GM19193 (cell line): ENCODE data around the gene HEATR9.

ENCODE experiments used
- POLR2A ChIP-seq: IDR thresholded peaks from 4 replicates; pipeline ENCODE4 v1.6.1; 2011; ENCODE audit not compliant: insufficient read depth, insufficient read length; ENCODE audit errors: extremely low read depth

The HEATR9 gene

GRCh38 chr17:35878361-35878760 lies 9.7 kb upstream of the HEATR9 start:
- no peak for TF ChIP-seq POLR2A

GRCh38 chr17:35877345-35878029 lies 8.8 kb upstream of the HEATR9 start:
- TF ChIP-seq POLR2A: no peak

DNA sequence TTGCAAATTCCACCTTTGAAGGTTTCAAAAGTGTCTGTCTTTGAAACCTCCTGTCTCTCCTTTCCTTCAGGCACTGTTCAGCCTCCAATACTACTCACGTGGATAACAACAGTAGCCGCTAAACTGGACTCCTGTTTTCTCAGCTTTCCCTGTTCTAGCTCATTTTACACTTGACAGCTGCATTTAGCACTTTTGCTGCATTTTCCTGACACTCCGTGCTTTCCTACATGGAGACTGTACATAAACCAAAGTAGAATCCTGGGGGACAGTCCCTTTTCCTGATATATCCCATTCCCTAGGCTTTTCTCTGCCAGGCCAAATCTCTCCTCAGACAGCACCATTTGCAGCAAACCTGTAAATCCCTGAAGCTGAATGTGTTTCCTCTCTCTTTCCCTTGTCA lies 7.8 kb upstream of the HEATR9 start:
- TF ChIP-seq POLR2A: no peak

DNA sequence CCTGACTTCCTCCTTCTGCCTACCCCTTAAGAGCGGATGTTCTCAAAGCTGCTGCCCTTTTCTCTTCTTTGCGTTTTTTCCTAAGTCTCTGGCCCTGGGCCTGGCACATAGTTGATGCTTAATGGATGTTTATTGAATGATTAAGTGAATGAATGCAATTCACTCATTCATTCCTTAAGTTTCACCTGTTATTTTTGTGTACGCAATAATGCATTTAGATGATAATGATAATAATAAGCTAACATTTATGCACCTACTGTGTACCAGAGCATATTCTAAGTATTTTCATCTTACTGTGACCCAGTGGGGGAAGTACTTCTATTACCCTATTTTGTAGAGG lies 7.1 kb upstream of the HEATR9 start:
- no peak for TF ChIP-seq POLR2A

- TF ChIP-seq POLR2A: no peak
Observed at GRCh38 chr17:35875072-35875799, 6.5 kb upstream of the HEATR9 start.

DNA sequence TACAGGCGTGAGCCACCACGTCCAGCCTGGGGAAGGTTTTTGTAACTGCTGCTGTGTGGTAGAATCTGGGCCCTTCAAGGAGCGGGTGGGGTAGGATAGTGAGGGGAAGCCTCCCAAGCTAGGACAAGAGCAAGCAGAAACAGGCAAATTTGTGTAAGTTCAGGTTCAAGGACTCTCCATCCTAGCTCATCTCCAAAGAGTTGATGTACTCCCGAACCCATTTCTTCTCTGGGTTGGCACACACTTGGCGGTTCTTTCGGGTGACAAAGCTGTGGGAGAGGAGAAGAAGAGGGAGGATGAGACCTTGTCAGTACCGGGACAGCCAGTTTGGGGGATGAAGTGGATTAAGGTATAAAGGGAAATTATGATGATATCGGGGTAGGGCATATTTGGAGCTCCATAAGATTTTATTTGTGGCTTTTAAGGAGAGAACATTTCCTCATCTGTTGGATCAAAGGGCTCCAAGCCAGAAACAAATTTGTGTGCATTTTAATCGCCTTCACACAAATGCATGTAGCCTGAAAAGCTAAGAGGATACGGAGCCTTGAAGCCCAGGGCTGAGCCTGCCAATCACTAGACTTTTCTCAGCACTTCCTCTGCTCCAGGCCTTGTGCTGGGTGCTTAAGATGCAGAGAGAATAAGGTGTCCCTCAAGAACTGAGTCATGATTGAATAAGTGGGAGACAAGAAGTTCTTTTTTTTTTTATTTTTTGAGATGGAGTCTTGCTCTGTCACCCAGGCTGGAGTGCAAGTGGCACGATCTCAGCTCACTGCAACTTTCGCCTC lies 3.7 kb upstream of the HEATR9 start:
- no peak for TF ChIP-seq POLR2A

DNA sequence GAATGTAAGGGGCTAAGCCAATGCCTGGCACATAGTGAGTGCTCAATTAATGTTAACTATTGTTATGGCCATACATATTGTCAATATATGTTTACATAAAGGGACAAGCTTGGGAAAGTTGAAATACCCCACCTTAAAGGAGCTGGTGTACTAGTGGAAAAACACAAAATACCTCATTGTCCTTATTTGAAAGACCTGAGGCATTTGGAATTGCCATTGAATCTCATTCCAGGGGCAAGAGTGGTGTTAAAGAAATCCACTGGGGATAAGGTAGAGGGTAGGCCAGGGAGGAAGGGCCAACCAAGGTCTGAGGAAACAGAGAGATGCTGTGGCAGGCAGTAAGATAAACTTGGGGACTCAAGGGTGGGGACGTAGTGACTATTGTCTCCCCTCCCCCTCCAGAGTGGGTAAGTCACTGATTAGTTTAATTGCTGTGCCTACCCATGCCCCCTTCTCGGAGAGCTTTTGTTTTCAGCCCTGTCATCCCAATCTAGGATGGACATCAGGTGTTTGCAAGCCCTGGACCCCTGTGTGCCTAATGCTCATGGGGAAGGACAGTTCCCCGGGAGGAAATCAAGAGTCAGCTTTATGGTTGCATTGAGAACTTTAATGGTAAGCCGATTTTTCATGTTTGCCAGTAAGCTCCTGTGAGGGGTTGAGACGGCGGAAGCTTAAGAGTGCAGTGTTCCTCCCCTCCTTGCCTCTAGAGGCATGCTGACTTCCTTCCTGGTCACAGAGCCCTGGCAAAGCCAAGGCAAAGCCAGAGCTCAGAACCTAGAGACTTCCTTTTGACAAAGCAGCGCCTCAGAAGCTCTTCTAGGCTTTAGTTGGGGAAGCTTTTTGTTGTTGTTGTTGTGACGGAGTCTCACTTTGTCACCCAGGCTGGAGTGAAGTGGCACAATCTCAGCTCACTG lies 2.5 kb upstream of the HEATR9 start:
- no peak for TF ChIP-seq POLR2A

DNA sequence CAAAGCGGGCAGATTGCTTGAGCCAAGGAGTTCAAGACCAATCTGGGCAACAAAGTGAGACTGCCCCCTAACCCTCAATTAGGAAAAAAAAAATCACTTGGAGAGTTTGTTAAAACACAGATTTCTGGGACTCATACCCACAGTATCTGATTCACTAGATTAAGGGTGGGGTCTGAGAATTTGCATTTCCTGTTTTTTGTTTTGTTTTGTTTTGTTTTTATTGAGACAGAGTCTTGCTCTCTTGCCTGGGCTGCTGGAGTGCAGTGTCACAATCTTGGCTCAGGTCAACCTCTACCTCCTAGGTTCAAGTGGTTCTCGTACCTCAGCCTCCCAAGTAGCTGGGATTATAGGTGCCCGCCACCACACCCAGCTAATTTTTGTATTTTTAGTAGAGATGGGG lies 1.1 kb downstream of the HEATR9 start:
- TF ChIP-seq POLR2A: no peak

DNA sequence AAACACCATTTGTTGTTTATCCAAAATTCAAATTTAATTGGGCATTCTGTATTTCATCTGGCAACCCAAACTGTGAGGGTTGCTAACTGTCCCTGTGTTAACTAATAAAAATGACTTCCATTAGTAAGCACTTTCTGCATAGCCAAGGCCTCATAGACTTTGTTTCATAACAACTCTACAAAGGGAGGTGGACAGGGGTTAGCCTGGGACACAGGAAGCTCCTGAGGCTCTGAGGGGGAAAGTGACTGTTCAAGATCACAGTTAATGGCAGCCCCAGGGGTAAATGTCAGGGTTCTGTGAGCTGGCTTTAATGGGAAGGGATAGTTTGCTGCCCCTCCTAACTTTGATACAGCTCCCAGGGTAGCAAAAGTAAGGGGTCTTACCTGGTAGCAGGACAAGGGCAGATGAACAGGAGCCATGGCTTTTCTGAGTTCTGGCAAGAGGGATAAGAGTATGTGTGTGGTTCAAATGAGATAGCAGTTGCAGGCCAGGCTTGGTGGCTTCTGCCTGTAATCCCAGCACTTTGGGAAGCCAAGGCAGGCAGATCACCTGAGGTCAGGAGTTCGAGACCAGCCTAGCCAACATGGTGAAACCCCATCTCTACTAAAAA lies 2.2 kb downstream of the HEATR9 start:
- TF ChIP-seq POLR2A: no peak

DNA sequence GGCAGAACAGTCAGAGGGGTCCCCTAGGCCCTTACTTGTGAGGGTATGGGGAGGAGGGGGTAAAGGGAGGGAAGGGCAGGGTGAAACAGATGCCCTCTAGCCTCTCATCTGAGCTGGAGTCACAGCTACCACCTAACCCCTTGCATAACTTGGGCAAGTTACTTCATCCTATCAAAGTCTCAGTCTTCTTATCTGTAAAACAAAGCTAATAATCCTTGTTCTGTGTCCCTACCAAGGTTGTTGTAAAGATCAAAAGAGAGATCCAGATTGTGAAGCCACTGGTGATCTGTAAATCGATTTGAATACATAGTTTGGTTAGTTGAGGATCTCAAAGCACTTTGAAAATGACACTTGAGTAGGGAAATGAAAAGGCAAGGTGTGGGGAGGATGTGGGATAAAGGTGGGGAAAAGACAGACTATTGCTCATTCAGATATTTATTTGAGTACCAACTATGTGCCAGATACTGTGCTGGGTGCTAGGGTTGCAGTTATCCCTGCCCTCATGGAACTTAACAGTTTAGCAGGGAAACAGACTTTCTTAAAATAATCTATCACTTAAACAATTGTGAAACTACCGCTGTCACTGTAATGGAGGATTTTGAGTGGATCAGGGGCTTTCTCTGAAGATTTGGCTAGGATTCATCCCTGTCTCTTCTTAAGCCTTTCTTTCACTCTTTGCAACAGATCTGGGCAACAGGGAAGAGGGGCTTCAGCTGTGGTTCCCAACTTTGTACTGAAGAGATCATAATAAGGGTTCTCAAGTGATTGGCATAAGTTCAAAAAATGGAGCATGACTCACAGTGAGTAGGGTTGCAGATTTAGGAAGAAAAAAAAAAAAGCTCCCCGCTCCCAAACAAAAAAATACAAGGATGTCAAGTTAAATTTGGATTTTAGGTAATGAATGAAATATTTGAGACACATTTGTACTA lies 3.0 kb downstream of the HEATR9 start:
- TF ChIP-seq POLR2A: no peak

DNA sequence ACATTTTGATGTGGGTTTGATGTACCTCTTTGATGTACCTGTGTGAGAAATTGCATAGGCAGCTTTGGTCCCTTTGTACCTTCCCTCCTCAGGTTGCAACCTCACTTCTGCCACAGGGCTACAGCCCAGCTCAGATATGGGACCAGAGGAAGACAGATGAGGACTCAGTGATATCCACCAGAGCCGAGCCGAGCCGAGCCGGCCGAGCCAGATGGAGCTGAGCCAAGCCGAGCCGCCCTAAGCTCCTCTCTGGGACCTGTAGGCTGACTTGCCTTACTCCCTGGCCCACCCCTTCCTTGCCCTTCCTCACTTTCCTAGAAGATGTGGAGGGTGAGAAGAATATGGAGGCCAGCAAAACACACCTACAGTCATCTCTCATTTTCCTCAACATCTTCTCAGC lies 3.8 kb downstream of the HEATR9 start:
- no peak for TF ChIP-seq POLR2A

DNA sequence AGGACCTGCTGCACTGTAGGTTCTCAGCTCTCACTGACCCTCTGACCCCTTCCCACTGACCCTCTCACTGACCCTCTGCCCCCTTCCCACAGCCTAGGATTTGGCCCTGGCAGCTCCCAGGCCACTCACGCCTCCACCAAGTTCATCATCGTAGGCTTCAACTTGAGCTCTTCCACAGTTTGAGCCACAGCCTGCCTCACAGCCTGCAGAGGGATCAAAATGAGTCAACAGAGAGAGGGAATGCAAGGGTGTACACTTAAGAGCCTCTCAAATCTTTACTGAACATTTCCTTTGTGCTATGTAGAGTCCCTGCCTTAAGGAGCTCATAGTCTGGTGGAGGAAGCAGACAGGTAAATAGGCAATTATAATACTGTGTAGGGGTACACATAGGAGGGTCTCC lies 12.1 kb downstream of the HEATR9 start:
- TF ChIP-seq POLR2A: no peak

DNA sequence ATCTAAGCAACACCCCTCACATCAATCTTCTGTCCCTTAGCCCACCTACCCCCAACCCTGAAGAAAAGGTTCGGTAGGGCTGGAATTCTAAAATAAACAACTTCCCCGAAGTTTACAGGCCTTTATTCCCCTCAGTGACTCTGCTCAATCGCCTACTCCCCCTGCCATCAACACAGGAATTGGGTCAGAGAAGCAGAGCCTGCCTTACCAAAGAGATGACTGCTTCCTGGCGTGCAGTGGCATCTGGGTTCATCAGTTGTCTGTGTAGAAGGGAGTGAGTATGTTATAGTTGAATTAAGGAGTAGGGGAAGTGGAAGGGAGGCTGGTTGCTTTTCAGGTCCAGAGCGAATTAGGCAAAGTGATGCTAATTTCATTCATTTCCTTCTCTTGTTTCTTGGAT lies 12.7 kb downstream of the HEATR9 start:
- no peak for TF ChIP-seq POLR2A
